HepG2 (cell line): Measurements from ENCODE around the gene CFAP99. TPM values are rescaled to one million over a fixed set of nuclear protein-coding genes. Genes with fewer than 3 reads are reported as not detected.

Experiments
- ATAC-seq: fragments of 200-7000 bp; cut with Tn5 transposase; 3 replicates; pipeline ENCODE4 v1.9.1; 2020; ENCODE audit warnings: mild to moderate bottlenecking, moderate library complexity
- BruUV-seq: library from RNA; stranded (reverse); fragments of 400-500 nt; replicated peaks from 2 replicates; lab custom pipeline; 2021; lab: Mats Ljungman, UMichigan
- CTCF ChIA-PET: fragments of 300-600 bp; formaldehyde crosslinking; extraction: SDS; loops from one replicate; lab custom pipeline; 2021; ENCODE audit warnings: low total read pairs, inconsistent platforms, low intra/inter-chr PET ratio; lab: Yijun Ruan, JAX
- POLR2A ChIA-PET: fragments of 350-600 bp; sonication (Branson Sonifier 250); formaldehyde crosslinking; loops from one replicate; lab custom pipeline; 2020; ENCODE audit warnings: antibody characterized with exemption, inconsistent platforms; lab: Yijun Ruan, JAX
- DNase-seq: peaks from one replicate; pipeline ENCODE4 v3.0.0-alpha.2; 2015; ENCODE audit warnings: low spot score
- FAIRE-seq: peaks from 3 replicates; lab custom pipeline; 2011; peaks lifted over from hg19 to GRCh38; lab: Jason Lieb, UNC
- H2AFZ ChIP-seq: one replicate; pipeline ENCODE4 v1.6.1; 2011; ENCODE audit warnings: low read length, inconsistent platforms
- H3K27ac ChIP-seq: fragments of 300-600 bp; 3 replicates; pipeline ENCODE4 v1.8.0; 2011; ENCODE audit warnings: mixed run types, mild to moderate bottlenecking, mixed read lengths, low read length, inconsistent platforms; ENCODE audit not compliant: insufficient read depth; ENCODE audit errors: extremely low read length
- H3K27me3 ChIP-seq, 2 experiments: fragments of 200-600 bp in 1 of 2; 2 replicates in 1 of 2; 3 replicates in 1 of 2; pipeline versions ENCODE4 v1.6.0 to v1.8.0; 2011; ENCODE audit warnings: low read length in 2 of 2, mild to moderate bottlenecking in 2 of 2, moderate library complexity in 2 of 2, inconsistent platforms in 1 of 2; ENCODE audit not compliant: insufficient read depth in 2 of 2, control insufficient read depth in 1 of 2
- H3K36me3 ChIP-seq, 2 experiments: fragments of 200-600 bp in 1 of 2; replicated peaks in 1 of 2; 2 replicates in 1 of 2; 3 replicates in 1 of 2; pipeline versions ENCODE4 v1.5.1 to v1.8.0; 2011; ENCODE audit warnings: low read length in 2 of 2, inconsistent platforms in 1 of 2; ENCODE audit not compliant: insufficient read depth in 2 of 2, control insufficient read depth in 1 of 2
- H3K4me1 ChIP-seq: 2 replicates; pipeline ENCODE4 v1.5.1; 2012; ENCODE audit warnings: low read length, inconsistent platforms; ENCODE audit not compliant: insufficient read depth
- H3K4me2 ChIP-seq: 2 replicates; pipeline ENCODE4 v1.6.0; 2011; ENCODE audit warnings: low read depth, low read length, inconsistent platforms
- H3K4me3 ChIP-seq, 3 experiments: fragments of 200-600 bp in 1 of 3; sonication (generic), shearing (Covaris generic) in 1 of 3; replicated peaks in 1 of 3; 2 replicates each; pipeline ENCODE4 v1.5.1; 2011 to 2016; ENCODE audit warnings: low read length in 3 of 3, inconsistent platforms in 2 of 3, low read depth in 2 of 3, mild to moderate bottlenecking in 2 of 3, control low read depth in 1 of 3, mixed read lengths in 1 of 3; ENCODE audit not compliant: insufficient read depth in 1 of 3
- H3K79me2 ChIP-seq: one replicate; pipeline ENCODE4 v1.6.1; 2011; ENCODE audit warnings: low read length, inconsistent platforms; ENCODE audit not compliant: insufficient read depth
- H3K9ac ChIP-seq: 2 replicates; pipeline ENCODE4 v1.6.0; 2011; ENCODE audit warnings: mild to moderate bottlenecking, low read depth, low read length, inconsistent platforms; ENCODE audit not compliant: insufficient read depth
- H3K9me3 ChIP-seq: 2 replicates; pipeline ENCODE4 v1.5.1; 2012; ENCODE audit warnings: mild to moderate bottlenecking, low read length
- H4K20me1 ChIP-seq: 2 replicates; pipeline ENCODE4 v1.6.0; 2011; ENCODE audit warnings: inconsistent platforms, mild to moderate bottlenecking, low read length, moderate library complexity; ENCODE audit not compliant: insufficient read depth
- ETV5 ChIP-seq: IDR thresholded peaks from 2 replicates; pipeline ENCODE4 v1.6.1; 2018; ENCODE audit warnings: missing biosample characterization, missing genetic modification reagents, inconsistent platforms, borderline replicate concordance
- HINFP ChIP-seq: sonication (generic); formaldehyde crosslinking; IDR thresholded peaks from 2 replicates; pipeline ENCODE4 v1.4.0; 2020; ENCODE audit warnings: low read depth, mild to moderate bottlenecking, missing genetic modification reagents
- TBL1XR1 ChIP-seq: fragments of 150-350 bp; IDR thresholded peaks from 2 replicates; pipeline ENCODE4 v1.6.1; 2014; ENCODE audit warnings: borderline replicate concordance, low read length; ENCODE audit not compliant: partially characterized antibody
- THYN1 ChIP-seq: sonication (generic); formaldehyde crosslinking; IDR thresholded peaks from 2 replicates; pipeline ENCODE4 v1.8.1; 2023; ENCODE audit warnings: low read depth, mild to moderate bottlenecking, moderate library complexity, missing genetic modification reagents, borderline replicate concordance
- ZNF75D ChIP-seq: sonication (generic); formaldehyde crosslinking; IDR thresholded peaks from 2 replicates; pipeline ENCODE4 v1.8.1; 2023; ENCODE audit warnings: missing genetic modification reagents, mild to moderate bottlenecking, borderline replicate concordance
- WGBS: methylation state at CpG from one replicate; pipeline ENCODE4 v1.1.6; 2017; ENCODE audit warnings: low lambda C conversion rate; 5-methylcytosine and 5-hydroxymethylcytosine counted together
- in situ Hi-C: cut with HindIII; loops from 2 replicates; pipeline ENCODE4 v1.10.0; 2017; ENCODE audit warnings: low pct_unique_long_range_greater_than_20kb; ENCODE audit not compliant: extremely low pct_ligation_motif_present
- intact Hi-C: fragments of 100-400 bp; cut with micrococcal nuclease; formaldehyde crosslinking; loops from one replicate; pipeline ENCODE4 v1.10.0; 2022; ENCODE audit not compliant: unreplicated experiment
- polyA plus RNA-seq, 8 experiments: library from polyadenylated mRNA; depleted of rRNA in 3 of 8; stranded (reverse) in 7 of 8; unstranded in 1 of 8; fragments of >200 nt; fragmentation: Illumina TruSeq in 4 of 8; extraction: Trizol in 4 of 8; gene quantifications; 2 replicates each; pipeline versions ENCODE4 v1.2.1 to v1.2.3, GENCODE V29; 2011 to 2016; ENCODE audit warnings: low read depth in 4 of 8, missing spikeins in 1 of 8, mixed read lengths in 1 of 8; ENCODE audit not compliant: insufficient read depth in 1 of 8
- total RNA-seq, 5 experiments: library from RNA; depleted of rRNA; stranded (reverse); fragments of >200 nt; fragmentation: Illumina TruSeq; extraction: Trizol; gene quantifications; 2 replicates each; pipeline ENCODE4 v1.2.3, GENCODE V29; 2016; ENCODE audit warnings: low read depth in 1 of 5

CFAP99 gene
- total and polyA plus RNA-seq, 2 of the 13 experiments (the other 11 are each of a cell fraction or from before 2014, with no cell fraction given): not detected

GRCh38 chr4:2507855-2508254 lies 89.1 kb downstream of the CFAP99 start:
- no peak overlapping the region for H3K27ac ChIP-seq
- no peaks in the 10 kb centered on the region for H3K27me3 ChIP-seq
- no peak overlapping the region for H3K9ac ChIP-seq
- H4K20me1 ChIP-seq: peaks cover 4% of the 10 kb centered on the region; the same call in 1 of the 2 replicates
- no TSS peak for BruUV-seq
- WGBS: 91% methylated on average over 7 of the region's 7 CpGs
- H3K4me2 ChIP-seq: no peak overlapping the region
- CTCF ChIA-PET: no interaction called here
- no peak overlapping the region for H3K4me3 ChIP-seq
- H3K9me3 ChIP-seq: no peaks in the 10 kb centered on the region
- TF ChIP-seq THYN1 (no peak), TBL1XR1 (no peak), ETV5 (CRISPR knock-in tag) (no peak), ZNF75D (CRISPR knock-in tag) (no peak), HINFP (CRISPR knock-in tag) (no peak)
- TF ChIP-seq, all 625 proteins: peak for 0
- in situ Hi-C loops: no loop called here
- POLR2A ChIA-PET: no interaction called here
- no peak for FAIRE-seq
- no peak overlapping the region for H2AFZ ChIP-seq
- peaks cover 4% of the 10 kb centered on the region for H3K79me2 ChIP-seq
- DNase-seq: no peak
- H3K36me3 ChIP-seq: peaks cover 37 to 68% of the 10 kb centered on the region in 2 experiments
- no peak for ATAC-seq
- no peaks in the 10 kb centered on the region for H3K4me1 ChIP-seq
- intact Hi-C loops: no loop called here
